ENCODE data around the gene UPK3A.

GRCh38 chr22:45312856-45313255 is 28.1 kb downstream of the UPK3A start:
- TF ChIP-seq POLR2AphosphoS5 (IDR thresholded peaks at IDR 0.05; ENCODE audit: low read depth, low read length) (no peak), POLR2A (IDR thresholded peaks at IDR 0.05; ENCODE audit: low read depth, low read length) (no peak), TAF1 (IDR thresholded peaks at IDR 0.05; ENCODE audit: low read depth, low read length) (no peak), PAX5 (IDR thresholded peaks at IDR 0.05; ENCODE audit: insufficient read depth, low read length, severe bottlenecking) (no peak), SPI1 (IDR thresholded peaks at IDR 0.05; ENCODE audit: low read depth, low read length) (no peak), POU2F2 (IDR thresholded peaks at IDR 0.05; ENCODE audit: low read depth, low read length) (no peak)
